Muscle layer of duodenum (tissue), 2 donors: ENCODE results near the gene SLX4IP.
A peak's percentile ranks its signal among the peaks of the same experiment; 100 is the strongest.

Source experiments
- H3K27ac ChIP-seq: one replicate; pipeline ENCODE4 v1.7.0; 2013; ENCODE audit warnings: mild to moderate bottlenecking, low read length
- H3K27me3 ChIP-seq: one replicate; pipeline ENCODE4 v1.7.0; 2013; ENCODE audit warnings: low read depth, mild to moderate bottlenecking, control low read depth, low read length
- H3K36me3 ChIP-seq, 2 donors: one replicate each; pipeline ENCODE4 v1.7.0; 2013; ENCODE audit warnings: low read length in 2 of 2, control low read depth in 1 of 2, mild to moderate bottlenecking in 1 of 2; ENCODE audit not compliant: insufficient read depth in 2 of 2, control insufficient read depth in 1 of 2
- H3K4me1 ChIP-seq, 2 donors: one replicate each; pipeline ENCODE4 v1.7.0; 2013; ENCODE audit warnings: low read length in 2 of 2, mild to moderate bottlenecking in 2 of 2, control low read depth in 1 of 2, moderate library complexity in 1 of 2; ENCODE audit not compliant: insufficient read depth in 2 of 2, control insufficient read depth in 1 of 2
- H3K4me3 ChIP-seq, 2 donors: one replicate each; pipeline ENCODE4 v1.7.0; 2013; ENCODE audit warnings: low read length in 2 of 2, low read depth in 1 of 2, mild to moderate bottlenecking in 1 of 2
- H3K9me3 ChIP-seq, 2 donors: one replicate each; pipeline ENCODE4 v1.7.0; 2013; ENCODE audit warnings: low read length in 2 of 2, control low read depth in 1 of 2, mild to moderate bottlenecking in 1 of 2; ENCODE audit not compliant: control insufficient read depth in 1 of 2
- donor health status: healthy.

SLX4IP gene

DNA sequence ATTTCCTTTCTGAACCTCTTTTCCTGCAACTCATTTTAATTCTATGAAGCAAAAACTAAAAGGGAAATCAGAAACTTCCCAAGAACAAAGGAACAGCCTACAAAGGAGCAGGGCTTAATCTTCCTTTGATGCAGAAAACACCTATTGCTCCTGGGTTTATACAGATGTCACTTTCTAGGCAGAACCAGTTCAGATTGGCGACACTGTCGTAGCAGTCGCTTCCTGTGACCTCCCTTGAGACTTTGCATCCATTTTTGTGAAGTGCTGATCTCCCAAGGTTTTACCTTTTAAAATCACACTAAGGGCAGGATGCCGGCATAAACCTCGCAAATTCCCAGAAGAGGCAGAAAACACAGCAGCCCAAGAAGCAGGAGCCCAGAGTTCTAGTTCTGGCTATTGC, 198.6 kb downstream of the SLX4IP start:
- Histone ChIP-seq H3K9me3 (no peaks in the 10 kb centered on the region), H3K4me3 (no peak overlapping the region), H3K27ac (no peak overlapping the region), H3K27me3 (no peaks in the 10 kb centered on the region), H3K36me3 (no peaks in the 10 kb centered on the region), H3K4me1 (peaks cover 18 to 20% of the 10 kb centered on the region in 2 donors)

- no peaks in the 10 kb centered on the region for H3K9me3 ChIP-seq
- H3K27me3 ChIP-seq = no peaks in the 10 kb centered on the region
- H3K36me3 ChIP-seq = peaks cover under 1 to 4% of the 10 kb centered on the region in 2 donors
- peaks cover 18 to 20% of the 10 kb centered on the region in 2 donors for H3K4me1 ChIP-seq
- no peak overlapping the region for H3K4me3 ChIP-seq
- no peak overlapping the region for H3K27ac ChIP-seq
Observed at GRCh38 chr20:10634211-10634610, 199.1 kb downstream of the SLX4IP start.

DNA sequence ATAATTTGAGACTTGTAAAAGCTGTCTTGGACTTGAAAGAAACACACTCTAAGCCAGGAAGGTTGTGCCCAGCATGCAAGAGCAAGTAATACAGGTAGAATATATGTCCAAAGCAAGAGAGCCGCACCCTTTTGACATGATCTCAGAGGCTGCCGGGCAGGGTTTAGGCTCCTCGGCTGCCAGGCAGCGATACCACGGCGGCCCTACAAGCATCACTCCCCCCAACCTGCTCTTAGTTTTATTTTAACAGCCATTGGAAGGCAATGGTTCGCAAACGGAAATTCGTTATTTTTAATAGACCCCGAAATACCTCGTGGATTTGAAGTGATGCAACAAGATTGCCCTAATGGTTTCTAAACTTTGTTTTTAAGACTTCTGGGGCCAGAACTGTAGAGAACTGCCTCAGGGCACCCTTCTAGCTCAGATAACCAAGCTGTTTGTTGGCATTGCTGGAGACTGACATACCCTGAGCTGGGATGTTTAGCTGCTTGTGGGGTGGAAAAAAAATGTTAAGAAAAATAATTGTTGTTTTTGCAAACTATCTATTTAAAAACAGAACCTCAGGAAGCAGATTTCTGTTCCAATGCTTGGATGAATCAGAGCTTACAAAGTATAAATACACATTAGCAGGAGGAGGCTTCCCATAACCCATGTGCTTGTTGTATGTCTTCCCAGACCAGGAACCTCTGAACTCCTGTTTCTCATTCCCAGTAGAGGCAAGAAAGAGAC, 199.7 kb downstream of the SLX4IP start:
- no peak overlapping the region for H3K4me3 ChIP-seq
- H3K4me1 ChIP-seq = peaks cover 18 to 20% of the 10 kb centered on the region in 2 donors
- H3K27ac ChIP-seq = peak overlapping the region; percentile 40
- H3K27me3 ChIP-seq = no peaks in the 10 kb centered on the region
- H3K36me3 ChIP-seq = peaks cover 7 to 10% of the 10 kb centered on the region in 2 donors
- H3K9me3 ChIP-seq = no peaks in the 10 kb centered on the region

DNA sequence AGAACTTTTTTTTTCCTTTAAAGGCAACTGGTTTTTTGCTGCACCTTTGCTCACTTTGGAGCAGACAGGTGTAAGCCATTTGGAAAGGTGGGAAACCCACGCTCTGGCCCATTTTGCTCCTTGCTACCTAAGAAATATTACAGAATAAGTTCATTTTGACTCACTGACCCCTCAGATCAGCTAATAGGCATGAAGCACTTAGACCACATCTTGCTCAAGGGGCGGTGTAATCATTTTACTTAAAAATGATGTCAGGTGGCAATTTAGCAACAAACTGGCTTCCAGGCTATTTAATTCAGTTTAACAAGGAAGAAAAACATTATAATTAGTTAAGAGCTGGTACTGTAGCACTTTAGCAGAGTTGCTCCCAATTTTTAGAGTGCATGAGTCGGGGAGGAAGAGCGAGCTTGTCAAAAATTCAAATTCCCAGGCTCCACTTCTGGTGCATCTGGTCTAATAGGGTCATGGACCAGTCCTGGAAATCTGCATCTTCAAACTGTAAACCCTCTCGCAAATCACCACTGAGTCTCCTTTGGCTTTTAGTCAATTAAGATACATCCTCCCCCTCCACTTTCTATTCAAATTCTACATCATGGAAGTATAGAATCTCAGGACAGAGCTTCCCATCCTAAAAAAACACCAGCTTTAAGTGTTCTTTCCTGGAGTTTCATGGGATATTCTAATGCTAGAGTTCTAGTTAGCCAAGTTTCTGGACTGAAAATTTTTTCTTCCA, 200.5 kb downstream of the SLX4IP start:
- no peaks in the 10 kb centered on the region for H3K9me3 ChIP-seq
- peaks cover 18 to 20% of the 10 kb centered on the region in 2 donors for H3K4me1 ChIP-seq
- H3K36me3 ChIP-seq = peaks cover 15 to 18% of the 10 kb centered on the region in 2 donors
- H3K4me3 ChIP-seq = no peak overlapping the region
- no peaks in the 10 kb centered on the region for H3K27me3 ChIP-seq
- H3K27ac ChIP-seq = peak overlapping the region; percentile 40

DNA sequence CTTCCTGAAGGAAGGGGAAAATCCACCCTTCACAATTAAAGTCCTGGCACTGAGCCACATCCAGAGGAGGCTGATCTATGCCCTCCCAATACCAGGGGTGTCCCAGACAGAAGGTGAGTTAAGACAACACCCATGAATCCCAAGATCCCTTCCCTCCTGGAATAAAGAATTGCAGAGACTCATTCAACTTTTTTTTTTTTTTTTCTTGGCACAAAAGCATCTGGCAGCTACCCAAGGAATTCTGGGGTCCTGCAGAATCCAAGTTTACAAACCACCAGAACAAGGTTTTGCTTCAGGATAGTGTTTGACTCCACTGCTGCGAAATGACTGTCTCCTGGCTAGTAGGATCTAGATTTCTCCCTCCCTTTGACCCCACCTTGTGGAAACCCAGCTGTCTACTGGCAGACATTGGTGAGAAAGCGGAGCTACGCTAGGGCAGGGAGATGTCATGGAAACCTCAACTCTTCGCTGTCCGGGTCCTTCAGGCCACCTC, 201.3 kb downstream of the SLX4IP start:
- Histone ChIP-seq H3K9me3 (no peaks in the 10 kb centered on the region), H3K36me3 (peaks cover 22 to 25% of the 10 kb centered on the region in 2 donors), H3K4me3 (no peak overlapping the region), H3K4me1 (peaks cover 18 to 20% of the 10 kb centered on the region in 2 donors), H3K27me3 (no peaks in the 10 kb centered on the region), H3K27ac (peak overlapping the region; percentile 40)

DNA sequence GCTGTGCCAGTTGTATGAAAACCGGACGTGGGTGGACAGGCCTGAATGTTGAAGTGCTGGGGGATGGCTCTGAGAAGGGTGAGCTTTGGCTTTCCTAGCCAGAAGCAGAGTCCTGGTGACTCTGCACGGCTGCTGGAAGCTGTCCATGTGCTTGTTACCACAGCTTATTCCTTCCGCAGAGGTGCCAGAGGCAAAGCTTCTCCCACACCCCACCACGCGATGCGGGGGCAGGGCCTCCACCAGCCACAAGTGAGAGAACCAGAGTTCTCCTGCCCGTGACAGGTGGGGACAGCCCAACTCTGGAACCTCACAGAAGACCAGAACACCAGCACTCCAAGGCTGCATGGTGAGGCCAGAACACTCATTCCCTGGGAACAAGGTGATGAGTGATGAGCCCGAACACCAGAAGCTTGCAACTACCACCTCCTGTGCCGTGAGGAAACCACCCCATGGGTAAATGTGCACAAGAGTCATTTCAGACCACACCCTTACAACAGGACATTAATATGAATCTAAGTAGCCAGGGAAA, 202.0 kb downstream of the SLX4IP start:
- peak overlapping the region; percentile 40 for H3K27ac ChIP-seq
- peaks cover 18 to 20% of the 10 kb centered on the region in 2 donors for H3K4me1 ChIP-seq
- H3K36me3 ChIP-seq = peaks cover 29 to 33% of the 10 kb centered on the region in 2 donors
- H3K4me3 ChIP-seq = no peak overlapping the region
- no peaks in the 10 kb centered on the region for H3K27me3 ChIP-seq
- H3K9me3 ChIP-seq = no peaks in the 10 kb centered on the region

DNA sequence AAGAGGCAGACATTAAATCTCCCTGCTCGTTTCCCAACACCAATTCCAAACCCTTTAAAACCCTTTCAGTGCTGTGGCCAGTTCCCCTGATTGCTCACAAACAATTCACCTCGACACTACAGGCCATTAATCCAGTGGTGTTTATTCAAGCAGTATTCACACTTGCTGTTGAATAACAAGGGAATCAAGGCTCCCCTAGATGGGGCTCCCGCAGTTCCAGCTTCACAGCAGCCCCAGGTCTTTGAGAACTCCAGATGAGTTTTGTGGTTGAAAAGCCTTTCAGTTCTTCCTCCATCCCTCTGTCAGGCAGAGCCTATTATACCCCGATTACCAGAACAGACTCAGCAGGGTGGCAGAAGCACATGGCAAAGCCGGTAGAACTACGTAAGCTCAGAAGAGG, 202.5 kb downstream of the SLX4IP start:
- peak overlapping the region; percentile 19 for H3K27ac ChIP-seq
- no peaks in the 10 kb centered on the region for H3K27me3 ChIP-seq
- H3K36me3 ChIP-seq = peaks cover 34 to 37% of the 10 kb centered on the region in 2 donors
- H3K9me3 ChIP-seq = no peaks in the 10 kb centered on the region
- H3K4me3 ChIP-seq = no peak overlapping the region
- H3K4me1 ChIP-seq = peaks cover 18 to 20% of the 10 kb centered on the region in 2 donors

DNA sequence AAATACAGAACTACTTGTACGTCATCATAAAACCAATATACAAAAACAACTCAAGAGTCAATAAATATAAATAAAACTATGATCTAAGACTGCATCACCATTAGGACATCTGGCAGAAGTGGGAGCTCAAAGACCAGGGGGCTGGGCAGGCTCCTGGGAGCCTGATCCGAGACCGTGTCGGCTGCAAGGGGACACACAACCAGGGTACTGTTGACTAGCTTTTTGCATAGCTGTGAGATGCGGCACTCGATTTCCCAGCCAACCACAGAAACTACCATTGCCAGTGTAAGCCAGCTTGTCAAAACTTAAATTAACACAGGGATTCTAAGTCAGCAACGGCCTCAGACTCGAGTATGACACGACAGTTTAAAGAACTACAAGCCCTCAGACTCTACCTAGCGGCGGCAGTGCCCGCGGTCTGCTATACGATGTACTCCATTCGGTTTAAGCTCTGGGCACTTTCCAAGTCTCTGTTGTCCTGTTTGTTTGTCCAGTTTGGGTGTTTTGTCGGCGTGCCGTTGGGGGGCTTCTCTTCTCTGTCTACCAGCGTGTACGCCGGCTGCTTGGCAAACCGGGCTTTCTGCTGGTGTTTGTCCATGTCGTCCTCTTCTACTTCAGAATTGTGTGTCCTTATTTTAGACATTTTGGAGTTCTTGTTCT, 204.1 kb downstream of the SLX4IP start:
- Histone ChIP-seq H3K36me3 (peaks cover 49 to 54% of the 10 kb centered on the region in 2 donors), H3K4me3 (no peak overlapping the region), H3K4me1 (peaks cover 18 to 20% of the 10 kb centered on the region in 2 donors), H3K27ac (no peak overlapping the region), H3K9me3 (no peaks in the 10 kb centered on the region), H3K27me3 (no peaks in the 10 kb centered on the region)

DNA sequence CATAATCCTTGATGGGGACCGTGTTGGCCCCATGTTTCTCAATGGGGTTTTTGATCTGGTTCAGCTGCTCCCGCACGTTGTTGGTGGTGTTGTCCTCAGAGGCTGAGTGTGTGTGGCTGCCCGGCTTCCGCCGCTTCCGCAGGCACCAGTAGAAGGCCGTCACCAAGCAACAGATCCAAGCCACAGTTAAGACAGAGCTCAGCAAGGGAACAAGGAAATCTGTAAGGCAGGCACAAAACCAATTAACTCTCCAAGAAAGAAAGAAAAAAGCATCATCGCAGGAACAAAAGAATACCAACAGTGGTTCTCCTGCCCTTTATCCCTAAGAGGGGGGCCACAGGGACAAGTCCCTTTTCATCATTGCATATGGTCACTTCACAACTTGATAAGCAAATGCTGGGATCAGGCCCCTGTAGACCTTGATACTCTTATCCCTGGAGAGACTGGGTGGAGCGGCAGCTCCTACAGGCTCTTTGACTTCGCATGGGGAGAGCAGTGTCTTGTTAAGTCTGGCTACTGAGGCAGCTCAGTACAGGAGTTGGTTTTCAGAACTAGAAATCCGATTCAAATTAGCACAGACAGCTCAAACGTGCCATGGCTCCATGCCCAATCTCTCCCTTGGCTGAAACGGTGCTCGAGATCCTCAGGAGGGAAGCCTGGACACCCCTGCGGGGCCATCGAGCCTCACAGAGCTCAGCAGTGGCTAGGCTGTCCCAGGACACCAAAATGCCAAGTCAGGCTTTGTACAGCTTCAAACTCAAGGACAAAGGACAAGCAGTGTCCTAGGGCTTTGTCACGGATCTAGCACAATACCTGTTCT, 204.8 kb downstream of the SLX4IP start:
- Histone ChIP-seq H3K27ac (no peak overlapping the region), H3K9me3 (no peaks in the 10 kb centered on the region), H3K4me1 (peaks cover 18 to 20% of the 10 kb centered on the region in 2 donors), H3K4me3 (no peak overlapping the region), H3K36me3 (peaks cover 57 to 61% of the 10 kb centered on the region in 2 donors), H3K27me3 (no peaks in the 10 kb centered on the region)

DNA sequence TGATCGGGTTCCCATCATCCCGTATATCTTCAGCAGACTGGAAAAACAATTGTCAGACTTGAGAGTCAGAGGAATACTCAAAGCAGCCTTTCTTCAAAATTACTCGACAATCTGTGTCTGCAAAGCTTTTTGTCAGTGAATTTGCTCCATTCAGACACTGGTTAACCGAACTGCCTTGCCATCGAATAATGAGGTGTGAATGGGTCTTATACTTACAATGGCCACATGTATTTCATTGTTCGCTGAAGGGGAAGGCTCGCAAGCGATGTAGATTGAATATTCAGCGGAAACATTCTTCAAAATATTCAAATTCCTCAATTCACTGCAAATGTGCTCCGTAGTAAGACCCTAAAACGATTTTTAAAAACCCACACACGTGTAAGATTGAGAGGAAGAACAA, 205.8 kb downstream of the SLX4IP start:
- H3K4me1 ChIP-seq = peaks cover 15 to 17% of the 10 kb centered on the region in 2 donors
- H3K36me3 ChIP-seq = peaks cover 65 to 70% of the 10 kb centered on the region in 2 donors
- H3K4me3 ChIP-seq = no peak overlapping the region
- no peaks in the 10 kb centered on the region for H3K9me3 ChIP-seq
- no peaks in the 10 kb centered on the region for H3K27me3 ChIP-seq
- H3K27ac ChIP-seq = no peak overlapping the region
